ENCODE measurements around the gene ADARB2.

DNA sequence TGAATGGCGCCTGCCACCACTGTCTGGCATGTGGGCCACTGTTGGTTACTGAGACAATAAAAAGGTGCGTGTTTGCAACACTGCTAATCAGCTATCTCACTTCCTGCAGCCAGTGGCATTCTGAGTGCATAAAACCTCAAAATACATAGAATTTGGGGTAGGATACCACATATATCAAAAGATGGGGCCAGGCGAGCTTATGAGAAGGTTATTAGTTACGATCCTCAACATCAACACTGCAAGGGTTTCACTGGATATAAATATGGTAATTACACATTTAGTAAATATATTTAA lies 480.9 kb downstream of the ADARB2 start:
- TF ChIP-seq, protein P1, sequence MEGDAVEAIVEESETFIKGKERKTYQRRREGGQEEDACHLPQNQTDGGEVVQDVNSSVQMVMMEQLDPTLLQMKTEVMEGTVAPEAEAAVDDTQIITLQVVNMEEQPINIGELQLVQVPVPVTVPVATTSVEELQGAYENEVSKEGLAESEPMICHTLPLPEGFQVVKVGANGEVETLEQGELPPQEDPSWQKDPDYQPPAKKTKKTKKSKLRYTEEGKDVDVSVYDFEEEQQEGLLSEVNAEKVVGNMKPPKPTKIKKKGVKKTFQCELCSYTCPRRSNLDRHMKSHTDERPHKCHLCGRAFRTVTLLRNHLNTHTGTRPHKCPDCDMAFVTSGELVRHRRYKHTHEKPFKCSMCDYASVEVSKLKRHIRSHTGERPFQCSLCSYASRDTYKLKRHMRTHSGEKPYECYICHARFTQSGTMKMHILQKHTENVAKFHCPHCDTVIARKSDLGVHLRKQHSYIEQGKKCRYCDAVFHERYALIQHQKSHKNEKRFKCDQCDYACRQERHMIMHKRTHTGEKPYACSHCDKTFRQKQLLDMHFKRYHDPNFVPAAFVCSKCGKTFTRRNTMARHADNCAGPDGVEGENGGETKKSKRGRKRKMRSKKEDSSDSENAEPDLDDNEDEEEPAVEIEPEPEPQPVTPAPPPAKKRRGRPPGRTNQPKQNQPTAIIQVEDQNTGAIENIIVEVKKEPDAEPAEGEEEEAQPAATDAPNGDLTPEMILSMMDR (IDR thresholded peaks at IDR 0.05) = no peak
- TF ChIP-seq EP300 (IDR thresholded peaks at IDR 0.05) = no peak
- TF ChIP-seq POLR2A (IDR thresholded peaks at IDR 0.05) = no peak
